ENCODE results near the gene WDFY4.

- TF ChIP-seq PATZ1 (CRISPR knock-in tag; IDR thresholded peaks at IDR 0.05; ENCODE audit: borderline replicate concordance) (no peak), ZFP30 (CRISPR knock-in tag; IDR thresholded peaks at IDR 0.05) (no peak), ZNF70 (CRISPR knock-in tag; IDR thresholded peaks at IDR 0.05) (no peak), TOX (CRISPR knock-in tag; IDR thresholded peaks at IDR 0.05; ENCODE audit: borderline replicate concordance) (no peak), RARB (CRISPR knock-in tag; IDR thresholded peaks at IDR 0.05) (no peak), CREB5 (CRISPR knock-in tag; IDR thresholded peaks at IDR 0.05; ENCODE audit: low read depth) (no peak), CSDC2 (CRISPR knock-in tag; IDR thresholded peaks at IDR 0.05) (no peak), GLIS3 (CRISPR knock-in tag; IDR thresholded peaks at IDR 0.05) (no peak), ZNF565 (CRISPR knock-in tag; conservative IDR thresholded peaks at IDR 0.05; ENCODE audit: low read depth) (no peak), SNAI2 (CRISPR knock-in tag; IDR thresholded peaks at IDR 0.05) (no peak), ZNF8 (CRISPR knock-in tag; IDR thresholded peaks at IDR 0.05) (no peak), ARNTL (CRISPR knock-in tag; IDR thresholded peaks at IDR 0.05; ENCODE audit: borderline replicate concordance, low read depth) (no peak), ZC3H10 (CRISPR knock-in tag; IDR thresholded peaks at IDR 0.05) (no peak), ESRRG (CRISPR knock-in tag; IDR thresholded peaks at IDR 0.05) (no peak)
Measured at GRCh38 chr10:48958598-48959190, 274.0 kb downstream of the WDFY4 start.
